HEK293 (cell line): Measurements from ENCODE around the gene CRIP2.

ENCODE experiments used
- CTCF ChIA-PET: fragments of 350-600 bp; formaldehyde crosslinking; extraction: SDS; loops from one replicate; lab custom pipeline; 2021; ENCODE audit warnings: antibody characterized with exemption; lab: Yijun Ruan, JAX
- POLR2A ChIA-PET: fragments of 300-600 bp; formaldehyde crosslinking; extraction: SDS; loops from one replicate; lab custom pipeline; 2020; ENCODE audit warnings: antibody characterized with exemption, inconsistent platforms; lab: Yijun Ruan, JAX
- H3K27ac ChIP-seq: fragments of 200-500 bp; sonication (Bioruptor generic); 2 replicates; pipeline ENCODE4 v1.5.1; 2014; ENCODE audit warnings: low read depth, low read length, control low read depth, inconsistent platforms; ENCODE audit errors: extremely low read depth
- H3K36me3 ChIP-seq, 2 experiments: fragments of 200-500 bp in 1 of 2; sonication (Bioruptor generic) in 1 of 2; 1 replicate in 1 of 2; 2 replicates in 1 of 2; pipeline ENCODE4 v1.5.1; 2014 to 2017; ENCODE audit warnings: inconsistent platforms in 2 of 2, low read length in 2 of 2; ENCODE audit not compliant: control insufficient read depth in 2 of 2, insufficient read depth in 1 of 2
- H3K4me1 ChIP-seq: fragments of 200-500 bp; sonication (Bioruptor generic); 2 replicates; pipeline ENCODE4 v1.5.1; 2014; ENCODE audit warnings: mild to moderate bottlenecking, low read length, inconsistent platforms; ENCODE audit not compliant: control insufficient read depth, insufficient read depth
- H3K4me3 ChIP-seq: 2 replicates; pipeline ENCODE4 v1.5.1; 2011; ENCODE audit warnings: low read depth, mild to moderate bottlenecking, control low read depth, low read length, moderate library complexity
- H3K9me3 ChIP-seq: fragments of 200-500 bp; sonication (Bioruptor generic); 2 replicates; pipeline ENCODE4 v1.5.1; 2014; ENCODE audit warnings: low read depth, low read length, inconsistent platforms; ENCODE audit not compliant: control insufficient read depth, insufficient read depth
- GLIS2 ChIP-seq: fragments of 450-650 bp; formaldehyde crosslinking; IDR thresholded peaks from 2 replicates; pipeline ENCODE4 v1.5.1; 2016; ENCODE audit warnings: missing biosample characterization, missing genetic modification characterization
- HIC1 ChIP-seq: fragments of 450-650 bp; formaldehyde crosslinking; IDR thresholded peaks from 2 replicates; pipeline ENCODE4 v1.5.1; 2016; ENCODE audit warnings: missing biosample characterization, missing genetic modification characterization
- MZF1 ChIP-seq: fragments of 450-650 bp; formaldehyde crosslinking; IDR thresholded peaks from 2 replicates; pipeline ENCODE4 v1.5.1; 2017; ENCODE audit warnings: missing biosample characterization, missing genetic modification characterization, borderline replicate concordance
- OVOL3 ChIP-seq: fragments of 450-650 bp; formaldehyde crosslinking; IDR thresholded peaks from 2 replicates; pipeline ENCODE4 v1.5.1; 2016; ENCODE audit warnings: missing biosample characterization, missing genetic modification characterization
- PRDM2 ChIP-seq: fragments of 450-650 bp; formaldehyde crosslinking; IDR thresholded peaks from 2 replicates; pipeline ENCODE4 v1.5.1; 2016; ENCODE audit warnings: missing biosample characterization, missing genetic modification characterization, borderline replicate concordance
- SP7 ChIP-seq: fragments of 450-650 bp; formaldehyde crosslinking; IDR thresholded peaks from 2 replicates; pipeline ENCODE4 v1.5.1; 2016; ENCODE audit warnings: missing biosample characterization, missing genetic modification characterization
- WT1 ChIP-seq: fragments of 450-650 bp; formaldehyde crosslinking; IDR thresholded peaks from 2 replicates; pipeline ENCODE4 v1.5.1; 2016; ENCODE audit warnings: missing biosample characterization, missing genetic modification characterization
- ZBTB49 ChIP-seq: fragments of 450-650 bp; formaldehyde crosslinking; IDR thresholded peaks from 2 replicates; pipeline ENCODE4 v1.5.1; 2016; ENCODE audit warnings: missing biosample characterization, missing genetic modification characterization, low read depth
- ZNF10 ChIP-seq: fragments of 450-650 bp; formaldehyde crosslinking; IDR thresholded peaks from 2 replicates; pipeline ENCODE4 v1.5.1; 2017; ENCODE audit warnings: missing biosample characterization, missing genetic modification characterization
- ZNF248 ChIP-seq: fragments of 450-650 bp; formaldehyde crosslinking; IDR thresholded peaks from 2 replicates; pipeline ENCODE4 v1.5.1; 2017; ENCODE audit warnings: missing biosample characterization, missing genetic modification characterization
- ZNF433 ChIP-seq: fragments of 450-650 bp; formaldehyde crosslinking; IDR thresholded peaks from 2 replicates; pipeline ENCODE4 v1.5.1; 2016; ENCODE audit warnings: missing biosample characterization, missing genetic modification characterization, low read depth
- ZNF544 ChIP-seq: fragments of 450-650 bp; formaldehyde crosslinking; IDR thresholded peaks from 2 replicates; pipeline ENCODE4 v1.5.0; 2017; ENCODE audit warnings: missing biosample characterization, missing genetic modification characterization
- ZNF623 ChIP-seq: fragments of 450-650 bp; formaldehyde crosslinking; IDR thresholded peaks from 2 replicates; pipeline ENCODE4 v1.5.1; 2016; ENCODE audit warnings: missing biosample characterization, missing genetic modification characterization
- TF ChIP-seq, protein P1 (sequence below): fragments of 450-650 bp; formaldehyde crosslinking; IDR thresholded peaks from 2 replicates; pipeline ENCODE4 v1.5.1; 2016; ENCODE audit warnings: missing biosample characterization, missing genetic modification characterization
- TF ChIP-seq, protein P2 (sequence below): fragments of 450-650 bp; formaldehyde crosslinking; IDR thresholded peaks from 2 replicates; pipeline ENCODE4 v1.5.1; 2017; ENCODE audit warnings: missing biosample characterization, missing genetic modification characterization
- TF ChIP-seq, protein P3 (sequence below): fragments of 450-650 bp; formaldehyde crosslinking; IDR thresholded peaks from 2 replicates; pipeline ENCODE4 v1.5.1; 2016; ENCODE audit warnings: missing biosample characterization, missing genetic modification characterization

The CRIP2 gene

GRCh38 chr14:105493921-105494605 lies 19.4 kb downstream of the CRIP2 start (continued):
- no peak for TF ChIP-seq MZF1
- TF ChIP-seq ZNF10 (tag by site-specific recombination) = peak; percentile 90
- no peak for TF ChIP-seq ZNF248 (tag by site-specific recombination)
- TF ChIP-seq GLIS2 (tag by site-specific recombination) = peak; percentile 50; the same call in 1 of the 2 replicates

- Histone ChIP-seq H3K36me3 (peaks cover 0 to 24% of the 10 kb centered on the region in 2 experiments; a peak in 1 of 3 replicates), H3K4me3 (no peak overlapping the region), H3K27ac (no peak overlapping the region), H3K4me1 (no peaks in the 10 kb centered on the region; the same call in 1 of the 2 replicates), H3K9me3 (no peaks in the 10 kb centered on the region)
- CTCF ChIA-PET = no interaction called here
- POLR2A ChIA-PET = no interaction called here
- TF ChIP-seq WT1 (tag by site-specific recombination) (no peak), ZBTB49 (tag by site-specific recombination) (no peak), HIC1 (no peak), ZNF544 (tag by site-specific recombination) (no peak), ZNF433 (tag by site-specific recombination) (no peak), PRDM2 (tag by site-specific recombination) (no peak), SP7 (tag by site-specific recombination) (no peak), ZNF623 (no peak), OVOL3 (tag by site-specific recombination) (no peak)
- TF ChIP-seq, protein P1, sequence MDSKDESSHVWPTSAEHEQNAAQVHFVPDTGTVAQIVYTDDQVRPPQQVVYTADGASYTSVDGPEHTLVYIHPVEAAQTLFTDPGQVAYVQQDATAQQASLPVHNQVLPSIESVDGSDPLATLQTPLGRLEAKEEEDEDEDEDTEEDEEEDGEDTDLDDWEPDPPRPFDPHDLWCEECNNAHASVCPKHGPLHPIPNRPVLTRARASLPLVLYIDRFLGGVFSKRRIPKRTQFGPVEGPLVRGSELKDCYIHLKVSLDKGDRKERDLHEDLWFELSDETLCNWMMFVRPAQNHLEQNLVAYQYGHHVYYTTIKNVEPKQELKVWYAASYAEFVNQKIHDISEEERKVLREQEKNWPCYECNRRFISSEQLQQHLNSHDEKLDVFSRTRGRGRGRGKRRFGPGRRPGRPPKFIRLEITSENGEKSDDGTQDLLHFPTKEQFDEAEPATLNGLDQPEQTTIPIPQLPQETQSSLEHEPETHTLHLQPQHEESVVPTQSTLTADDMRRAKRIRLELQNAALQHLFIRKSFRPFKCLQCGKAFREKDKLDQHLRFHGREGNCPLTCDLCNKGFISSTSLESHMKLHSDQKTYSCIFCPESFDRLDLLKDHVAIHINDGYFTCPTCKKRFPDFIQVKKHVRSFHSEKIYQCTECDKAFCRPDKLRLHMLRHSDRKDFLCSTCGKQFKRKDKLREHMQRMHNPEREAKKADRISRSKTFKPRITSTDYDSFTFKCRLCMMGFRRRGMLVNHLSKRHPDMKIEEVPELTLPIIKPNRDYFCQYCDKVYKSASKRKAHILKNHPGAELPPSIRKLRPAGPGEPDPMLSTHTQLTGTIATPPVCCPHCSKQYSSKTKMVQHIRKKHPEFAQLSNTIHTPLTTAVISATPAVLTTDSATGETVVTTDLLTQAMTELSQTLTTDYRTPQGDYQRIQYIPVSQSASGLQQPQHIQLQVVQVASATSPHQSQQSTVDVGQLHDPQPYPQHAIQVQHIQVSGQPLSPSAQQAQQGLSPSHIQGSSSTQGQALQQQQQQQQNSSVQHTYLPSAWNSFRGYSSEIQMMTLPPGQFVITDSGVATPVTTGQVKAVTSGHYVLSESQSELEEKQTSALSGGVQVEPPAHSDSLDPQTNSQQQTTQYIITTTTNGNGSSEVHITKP (tag by site-specific recombination) = no peak
- TF ChIP-seq, protein P2, sequence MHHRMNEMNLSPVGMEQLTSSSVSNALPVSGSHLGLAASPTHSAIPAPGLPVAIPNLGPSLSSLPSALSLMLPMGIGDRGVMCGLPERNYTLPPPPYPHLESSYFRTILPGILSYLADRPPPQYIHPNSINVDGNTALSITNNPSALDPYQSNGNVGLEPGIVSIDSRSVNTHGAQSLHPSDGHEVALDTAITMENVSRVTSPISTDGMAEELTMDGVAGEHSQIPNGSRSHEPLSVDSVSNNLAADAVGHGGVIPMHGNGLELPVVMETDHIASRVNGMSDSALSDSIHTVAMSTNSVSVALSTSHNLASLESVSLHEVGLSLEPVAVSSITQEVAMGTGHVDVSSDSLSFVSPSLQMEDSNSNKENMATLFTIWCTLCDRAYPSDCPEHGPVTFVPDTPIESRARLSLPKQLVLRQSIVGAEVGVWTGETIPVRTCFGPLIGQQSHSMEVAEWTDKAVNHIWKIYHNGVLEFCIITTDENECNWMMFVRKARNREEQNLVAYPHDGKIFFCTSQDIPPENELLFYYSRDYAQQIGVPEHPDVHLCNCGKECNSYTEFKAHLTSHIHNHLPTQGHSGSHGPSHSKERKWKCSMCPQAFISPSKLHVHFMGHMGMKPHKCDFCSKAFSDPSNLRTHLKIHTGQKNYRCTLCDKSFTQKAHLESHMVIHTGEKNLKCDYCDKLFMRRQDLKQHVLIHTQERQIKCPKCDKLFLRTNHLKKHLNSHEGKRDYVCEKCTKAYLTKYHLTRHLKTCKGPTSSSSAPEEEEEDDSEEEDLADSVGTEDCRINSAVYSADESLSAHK = no peak
- TF ChIP-seq, protein P3, sequence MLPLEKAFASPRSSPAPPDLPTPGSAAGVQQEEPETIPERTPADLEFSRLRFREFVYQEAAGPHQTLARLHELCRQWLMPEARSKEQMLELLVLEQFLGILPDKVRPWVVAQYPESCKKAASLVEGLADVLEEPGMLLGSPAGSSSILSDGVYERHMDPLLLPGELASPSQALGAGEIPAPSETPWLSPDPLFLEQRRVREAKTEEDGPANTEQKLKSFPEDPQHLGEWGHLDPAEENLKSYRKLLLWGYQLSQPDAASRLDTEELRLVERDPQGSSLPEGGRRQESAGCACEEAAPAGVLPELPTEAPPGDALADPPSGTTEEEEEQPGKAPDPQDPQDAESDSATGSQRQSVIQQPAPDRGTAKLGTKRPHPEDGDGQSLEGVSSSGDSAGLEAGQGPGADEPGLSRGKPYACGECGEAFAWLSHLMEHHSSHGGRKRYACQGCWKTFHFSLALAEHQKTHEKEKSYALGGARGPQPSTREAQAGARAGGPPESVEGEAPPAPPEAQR = no peak
Measured at GRCh38 chr14:105494606-105494929, 19.9 kb downstream of the CRIP2 start.
